Measurements from ENCODE around the gene WWTR1. TPM values are rescaled to one million over a fixed set of nuclear protein-coding genes. Genes with fewer than 3 reads are reported as not detected.

The WWTR1 gene
- total RNA-seq, 2 experiments from 2014 or later = 0.40 to 0.63 TPM

DNA sequence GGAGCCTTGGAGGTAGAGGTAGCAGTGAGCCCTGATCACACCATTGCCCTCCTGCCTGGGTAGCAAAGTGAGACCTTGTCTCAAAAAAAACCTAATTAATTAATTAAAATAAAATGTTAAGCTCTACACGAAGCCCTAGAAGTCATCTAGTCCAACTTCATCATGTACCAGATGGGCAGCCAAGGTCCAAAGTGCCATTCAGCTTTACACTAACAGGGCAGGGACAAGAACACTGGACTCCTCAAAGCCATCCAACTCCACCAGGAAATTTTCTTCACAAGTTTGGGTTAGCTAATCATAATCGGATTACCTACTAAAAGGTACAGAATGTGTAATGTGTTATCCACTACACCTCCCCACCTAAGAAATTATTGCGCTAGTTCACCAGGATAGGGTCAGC, 48.8 kb downstream of the WWTR1 start:
- Mint-ChIP-seq H3K4me1 (ENCODE audit: low read depth) (peaks cover 3% of the 10 kb centered on the region), H3K27ac (no peak overlapping the region), H3K9me3 (no peaks in the 10 kb centered on the region), H3K4me3 (no peak overlapping the region), H3K36me3 (ENCODE audit: low read depth) (no peaks in the 10 kb centered on the region), H3K27me3 (peaks cover 7% of the 10 kb centered on the region)
- ChIA-PET POLR2A (no interaction called here), CTCF (interaction anchor here (0.8 kb wide), 1 partner anchor 46 kb away, joined by 3 read pairs; no protein-coding TSS in a partner anchor)
- intact Hi-C loops (cut with micrococcal nuclease) = no loop called here
- DNase-seq = no peak
- no peak for ATAC-seq
- TF ChIP-seq, protein P1, sequence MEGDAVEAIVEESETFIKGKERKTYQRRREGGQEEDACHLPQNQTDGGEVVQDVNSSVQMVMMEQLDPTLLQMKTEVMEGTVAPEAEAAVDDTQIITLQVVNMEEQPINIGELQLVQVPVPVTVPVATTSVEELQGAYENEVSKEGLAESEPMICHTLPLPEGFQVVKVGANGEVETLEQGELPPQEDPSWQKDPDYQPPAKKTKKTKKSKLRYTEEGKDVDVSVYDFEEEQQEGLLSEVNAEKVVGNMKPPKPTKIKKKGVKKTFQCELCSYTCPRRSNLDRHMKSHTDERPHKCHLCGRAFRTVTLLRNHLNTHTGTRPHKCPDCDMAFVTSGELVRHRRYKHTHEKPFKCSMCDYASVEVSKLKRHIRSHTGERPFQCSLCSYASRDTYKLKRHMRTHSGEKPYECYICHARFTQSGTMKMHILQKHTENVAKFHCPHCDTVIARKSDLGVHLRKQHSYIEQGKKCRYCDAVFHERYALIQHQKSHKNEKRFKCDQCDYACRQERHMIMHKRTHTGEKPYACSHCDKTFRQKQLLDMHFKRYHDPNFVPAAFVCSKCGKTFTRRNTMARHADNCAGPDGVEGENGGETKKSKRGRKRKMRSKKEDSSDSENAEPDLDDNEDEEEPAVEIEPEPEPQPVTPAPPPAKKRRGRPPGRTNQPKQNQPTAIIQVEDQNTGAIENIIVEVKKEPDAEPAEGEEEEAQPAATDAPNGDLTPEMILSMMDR (IDR thresholded peaks at IDR 0.05) = no peak

DNA sequence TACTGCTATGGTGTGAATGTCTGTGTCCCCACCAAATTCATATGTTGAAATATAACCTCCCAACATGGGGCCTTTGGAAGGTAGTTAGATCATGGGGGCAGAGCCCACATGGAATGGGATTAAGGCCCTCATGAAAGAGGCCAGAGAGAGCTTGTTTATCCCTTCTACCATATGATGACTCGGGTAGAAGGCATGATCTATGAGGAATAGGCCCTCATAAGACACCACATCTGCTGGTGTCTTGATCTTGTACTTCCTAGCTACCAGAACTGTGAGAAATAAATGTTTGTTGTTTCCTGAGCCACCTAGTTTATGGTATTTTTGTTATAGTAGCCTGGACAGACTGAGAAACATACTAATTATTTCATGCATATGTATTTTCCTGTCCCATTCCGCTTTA, 51.9 kb downstream of the WWTR1 start:
- intact Hi-C loops (cut with micrococcal nuclease) = no loop called here

DNA sequence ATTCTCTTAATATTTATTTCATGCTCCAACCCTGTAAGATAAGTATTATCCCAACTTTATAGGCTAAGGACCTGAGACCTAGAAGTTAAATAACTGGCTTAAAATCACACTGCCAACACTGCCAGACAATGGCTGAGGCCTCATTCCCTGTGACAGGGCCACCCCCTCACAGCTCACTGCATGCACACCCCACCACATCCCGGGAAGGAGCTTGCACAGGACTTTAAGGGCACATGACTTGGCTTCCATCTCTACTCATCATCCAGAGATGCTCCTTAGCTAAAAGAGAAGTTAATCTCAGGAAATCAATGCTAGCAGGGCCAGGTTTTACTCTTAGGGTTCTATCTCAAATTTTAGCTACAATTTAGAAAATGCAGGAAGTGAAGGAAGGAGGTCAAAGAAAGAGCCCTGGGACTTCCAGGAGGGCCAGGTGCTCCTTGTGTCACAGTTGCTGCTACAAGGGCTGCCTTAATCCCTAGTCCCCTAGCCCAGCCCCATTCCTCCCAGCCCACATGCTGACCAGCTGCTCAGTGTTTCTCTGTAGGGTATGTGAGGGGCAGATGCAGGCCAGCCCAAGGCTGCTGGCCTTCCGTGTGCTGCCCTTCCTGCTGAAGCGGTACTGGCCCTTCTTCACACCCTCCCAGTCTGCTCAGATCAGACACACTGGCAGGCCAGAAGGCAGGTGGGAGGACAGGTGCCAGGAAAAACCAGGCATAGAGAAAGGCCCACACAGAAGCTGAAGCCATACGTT, 53.5 kb downstream of the WWTR1 start:
- H3K27ac Mint-ChIP-seq = no peak overlapping the region
- ChIA-PET CTCF (no interaction called here), POLR2A (interaction anchor here (0.6 kb wide), 1 partner anchor 30 kb away, joined by 4 read pairs; no protein-coding TSS in a partner anchor)
- intact Hi-C loops (cut with micrococcal nuclease) = no loop called here
- peaks cover 2% of the 10 kb centered on the region for H3K27me3 Mint-ChIP-seq
- TF ChIP-seq, protein P1 (IDR thresholded peaks at IDR 0.05) = no peak
- H3K9me3 Mint-ChIP-seq = no peaks in the 10 kb centered on the region
- no peak for ATAC-seq
- no peak for DNase-seq
- H3K36me3 Mint-ChIP-seq (ENCODE audit: low read depth) = no peaks in the 10 kb centered on the region
- no peak overlapping the region for H3K4me3 Mint-ChIP-seq
- no peaks in the 10 kb centered on the region for H3K4me1 Mint-ChIP-seq (ENCODE audit: low read depth)

More for the DNA sequence above, 51.9 kb downstream of the WWTR1 start:
- ChIA-PET POLR2A (no interaction called here), CTCF (interaction anchor here (0.7 kb wide), 1 partner anchor 36 kb away, joined by 3 read pairs; no protein-coding TSS in a partner anchor)
- TF ChIP-seq, protein P1 (IDR thresholded peaks at IDR 0.05) = no peak
- DNase-seq = no peak
- H3K27me3 Mint-ChIP-seq = peaks cover under 1% of the 10 kb centered on the region
- ATAC-seq = no peak
- peaks cover 3% of the 10 kb centered on the region for H3K4me1 Mint-ChIP-seq (ENCODE audit: low read depth)
- no peaks in the 10 kb centered on the region for H3K36me3 Mint-ChIP-seq (ENCODE audit: low read depth)
- H3K9me3 Mint-ChIP-seq = no peaks in the 10 kb centered on the region
- H3K27ac Mint-ChIP-seq = no peak overlapping the region
- no peak overlapping the region for H3K4me3 Mint-ChIP-seq

DNA sequence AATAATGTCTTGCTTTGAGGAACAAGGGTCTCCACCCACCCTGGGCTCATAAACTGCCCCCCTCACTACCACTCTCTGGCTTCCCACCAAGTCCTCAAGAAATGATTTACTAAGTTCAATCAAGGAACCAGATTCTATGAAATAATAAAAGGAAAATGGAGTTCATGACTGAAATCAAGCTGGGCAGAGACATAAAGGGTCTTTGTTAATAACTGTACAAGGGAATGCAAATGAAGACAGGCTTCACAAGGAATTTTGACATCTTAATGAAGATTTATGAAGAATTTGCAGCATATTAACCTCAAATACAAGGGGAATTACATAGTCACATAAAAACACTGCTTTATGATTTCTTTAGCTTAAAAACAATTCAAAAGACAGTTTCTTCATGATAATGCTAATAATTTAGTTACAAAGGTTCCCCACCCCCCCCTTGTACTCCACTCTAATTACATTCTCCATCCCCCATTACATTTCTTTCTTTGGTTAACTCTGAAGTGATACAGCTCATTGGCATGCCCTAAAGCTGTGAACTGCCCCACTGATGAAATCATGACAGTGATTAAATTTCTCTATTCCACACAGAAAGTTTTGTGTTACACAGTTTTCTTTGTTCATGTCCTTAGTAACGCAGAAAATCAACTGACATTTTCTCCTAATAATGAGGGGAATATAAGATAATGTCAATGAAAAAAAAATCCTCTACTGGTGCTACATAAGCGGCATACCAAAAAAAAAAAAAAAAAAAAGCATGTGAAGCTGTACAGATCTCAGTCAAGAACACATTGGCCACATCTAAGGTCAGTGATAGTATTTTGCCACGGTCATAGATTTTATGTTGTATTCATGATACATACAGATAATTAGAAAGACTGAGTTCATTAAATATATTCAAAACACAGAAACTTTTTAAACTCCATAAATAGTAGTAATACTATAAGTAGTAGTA, 54.4 kb downstream of the WWTR1 start:
- Mint-ChIP-seq H3K9me3 (no peaks in the 10 kb centered on the region), H3K36me3 (ENCODE audit: low read depth) (no peaks in the 10 kb centered on the region), H3K27ac (no peak overlapping the region), H3K4me3 (no peak overlapping the region), H3K27me3 (peaks cover 2% of the 10 kb centered on the region), H3K4me1 (ENCODE audit: low read depth) (no peaks in the 10 kb centered on the region)
- POLR2A ChIA-PET = interaction anchor here (0.6 kb wide), 1 partner anchor 31 kb away, joined by 4 read pairs; no protein-coding TSS in a partner anchor
- intact Hi-C loops (cut with micrococcal nuclease) = no loop called here
- ATAC-seq (no peak), DNase-seq (no peak)
- CTCF ChIA-PET = interaction anchor here (1.2 to 1.3 kb wide), 2 partner anchors 11 to 114 kb away, joined by 3 to 4 read pairs; no protein-coding TSS in a partner anchor
- TF ChIP-seq, protein P1 (IDR thresholded peaks at IDR 0.05) = no peak

All from activated CD8-positive, alpha-beta T cell treated with anti-CD3 and anti-CD28 coated beads for 36 hours (primary cell).